COLO668 (cell line): Measurements from ENCODE around the gene ALDH16A1.
A peak's percentile ranks its signal among the peaks of the same experiment; 100 is the strongest.

Source experiments
- DNase-seq: peaks from one replicate; lab custom pipeline; 2025; ENCODE audit not compliant: unreplicated experiment; lab: John Stamatoyannopoulos, UW

Gene ALDH16A1

DNA sequence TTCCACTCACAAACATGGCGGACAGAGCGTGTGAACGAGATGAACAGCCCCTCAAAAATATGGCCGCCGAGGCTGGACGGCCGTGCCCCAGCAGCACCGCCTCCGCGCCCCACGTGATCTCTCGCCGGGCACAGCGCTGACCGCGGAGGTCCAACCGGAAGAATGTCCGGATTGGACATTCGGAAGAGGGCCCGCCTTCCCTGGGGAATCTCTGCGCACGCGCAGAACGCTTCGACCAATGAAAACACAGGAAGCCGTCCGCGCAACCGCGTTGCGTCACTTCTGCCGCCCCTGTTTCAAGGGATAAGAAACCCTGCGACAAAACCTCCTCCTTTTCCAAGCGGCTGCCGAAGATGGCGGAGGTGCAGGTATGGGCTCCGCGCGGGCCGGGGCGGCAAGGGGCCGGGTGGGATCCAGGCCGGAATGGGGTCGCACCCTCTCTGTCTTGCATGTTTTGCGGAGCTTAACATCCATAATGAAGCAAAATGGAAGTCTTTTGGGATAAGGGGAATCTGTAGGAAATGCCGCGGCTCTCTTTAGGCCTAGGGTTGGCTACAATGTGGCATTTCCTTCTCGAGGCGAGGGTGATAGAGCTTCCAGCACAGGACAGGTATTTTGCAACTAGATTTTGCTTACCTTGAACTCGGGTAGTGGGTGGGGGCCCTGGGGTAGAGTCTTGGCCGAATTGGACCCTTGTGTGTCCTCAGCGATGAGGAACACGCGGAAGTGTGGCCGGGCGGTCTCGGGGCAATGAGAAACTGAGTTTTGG lies 34.4 kb downstream of the ALDH16A1 start, which contains the start of gene RPL13A:
TSS of gene RPL13A (plus strand) at position 332 of the 769 bp plus-strand sequence. CDS start at position 354, 22 bp downstream.
- DNase-seq = peak; percentile 99

DNA sequence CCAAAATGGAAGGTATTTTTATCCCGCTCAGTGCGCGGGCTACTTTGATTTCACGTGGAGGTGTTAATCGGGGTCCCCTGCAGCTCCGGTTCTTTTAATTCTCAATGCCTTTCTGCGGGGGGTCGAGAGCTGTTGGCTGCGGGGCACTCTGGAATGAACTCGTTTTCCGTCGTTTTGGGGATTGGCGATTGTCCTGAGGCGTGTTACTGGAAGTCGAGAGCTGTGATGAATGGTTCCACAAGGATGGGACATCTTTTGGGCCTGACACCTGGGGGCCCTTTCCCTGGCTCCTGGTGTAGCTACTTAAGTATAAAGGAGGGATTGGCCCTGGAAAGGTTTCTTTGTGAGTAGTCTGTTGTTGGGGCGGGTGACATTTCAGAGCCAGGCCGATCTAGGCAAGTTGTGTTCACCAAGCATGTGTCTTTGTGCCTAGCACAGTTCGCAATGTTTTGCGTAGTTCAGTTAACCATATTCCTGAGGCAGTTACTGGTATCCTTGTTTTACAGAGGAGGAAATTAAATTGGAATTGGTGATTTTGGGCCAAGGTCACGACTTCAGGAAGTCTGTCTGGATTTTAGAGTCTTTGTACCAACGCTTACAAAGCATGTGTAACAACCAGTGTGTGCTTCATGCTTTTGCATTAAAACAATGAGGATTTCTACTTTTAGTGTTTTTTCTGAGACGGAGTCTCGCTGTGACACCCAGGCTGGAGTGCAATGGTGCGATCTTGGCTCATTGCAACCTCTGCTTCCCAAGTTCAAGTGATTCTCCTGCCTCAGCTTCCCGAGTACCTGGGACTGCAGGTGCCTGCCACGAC lies 35.2 kb downstream of the ALDH16A1 start:
- DNase-seq = no peak

DNA sequence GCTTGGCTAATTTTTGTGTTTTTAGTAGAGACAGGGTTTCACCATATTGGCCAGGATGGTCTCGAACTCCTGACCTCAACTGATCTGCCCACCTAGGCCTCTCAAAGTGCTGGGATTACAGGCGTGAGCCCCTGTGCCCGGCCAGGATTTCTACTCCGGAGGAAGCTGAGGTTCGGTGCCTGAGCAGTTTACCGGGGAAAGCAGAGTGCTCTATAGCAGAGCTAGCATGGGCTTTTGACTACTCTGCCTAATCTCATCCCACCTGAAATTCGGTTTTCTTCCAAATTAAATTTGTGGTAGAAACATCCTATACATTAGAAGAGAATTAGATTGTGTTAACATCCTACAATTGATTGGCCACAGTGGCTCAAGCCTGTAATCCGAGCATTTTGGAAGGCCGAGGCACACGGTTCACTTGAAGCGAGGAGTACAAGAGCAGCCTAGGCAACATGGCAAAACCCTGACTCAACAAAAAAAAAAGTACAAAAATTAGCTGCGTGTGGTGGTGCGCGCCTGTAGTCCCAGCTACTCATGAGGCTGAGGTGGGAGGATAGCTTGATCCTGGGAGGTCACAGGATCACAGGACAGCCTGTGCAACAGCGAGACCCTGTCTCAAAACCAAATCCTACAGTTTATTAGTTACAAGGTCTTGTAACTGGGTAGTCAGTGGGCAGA lies 36.0 kb downstream of the ALDH16A1 start:
- no peak for DNase-seq

DNA sequence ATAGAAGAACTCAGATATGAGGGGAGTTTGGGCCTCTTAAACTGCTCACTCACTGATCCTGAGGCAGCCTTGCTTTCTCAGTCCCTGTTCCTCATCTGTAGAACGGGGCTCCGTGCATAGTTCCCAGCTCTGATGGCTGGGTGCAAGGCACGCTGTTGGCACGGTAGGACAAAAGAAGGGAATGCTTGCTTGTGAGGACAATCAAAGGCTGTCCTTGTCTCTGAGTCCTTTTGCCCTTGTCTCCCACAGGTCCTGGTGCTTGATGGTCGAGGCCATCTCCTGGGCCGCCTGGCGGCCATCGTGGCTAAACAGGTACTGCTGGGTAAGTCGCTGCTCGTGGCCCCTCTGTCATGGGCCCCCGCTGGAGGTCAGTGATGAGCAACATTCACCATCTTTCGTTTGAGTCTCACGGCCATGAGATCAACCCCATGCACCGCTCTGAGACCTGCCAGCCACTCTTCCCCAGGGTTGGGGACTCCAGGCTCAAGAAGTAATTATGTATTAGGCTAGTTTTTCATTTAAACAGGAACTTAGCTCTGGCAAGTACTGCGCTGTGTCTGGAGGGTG lies 36.7 kb downstream of the ALDH16A1 start:
- DNase-seq = no peak

DNA sequence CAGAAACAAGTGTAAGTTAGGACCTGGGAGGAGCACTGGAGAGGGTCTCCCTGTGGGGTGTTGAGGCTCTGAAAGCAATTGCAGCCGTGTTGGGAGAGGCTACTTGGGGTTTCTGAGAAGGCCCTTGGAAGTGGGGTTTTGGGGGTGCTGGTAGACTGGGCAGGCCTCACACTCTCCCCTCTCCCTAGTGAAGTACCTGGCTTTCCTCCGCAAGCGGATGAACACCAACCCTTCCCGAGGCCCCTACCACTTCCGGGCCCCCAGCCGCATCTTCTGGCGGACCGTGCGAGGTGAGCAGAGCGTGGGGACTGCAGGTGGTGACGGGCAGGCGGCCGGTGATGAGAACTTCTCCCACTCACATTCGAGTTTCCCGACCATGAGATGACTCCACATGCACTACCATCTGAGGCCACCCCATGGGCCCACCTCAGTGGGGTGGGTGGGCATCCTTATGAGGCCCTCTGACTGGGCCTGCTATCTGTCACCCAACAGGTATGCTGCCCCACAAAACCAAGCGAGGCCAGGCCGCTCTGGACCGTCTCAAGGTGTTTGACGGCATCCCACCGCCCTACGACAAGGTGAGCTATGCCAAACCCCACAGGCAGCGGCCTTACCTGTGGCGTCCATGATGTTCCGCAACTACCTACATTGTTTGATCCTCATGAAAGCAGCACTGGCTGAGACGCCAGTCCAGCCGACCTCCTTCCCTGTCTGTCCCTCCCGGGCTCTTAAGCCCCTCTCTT lies 37.4 kb downstream of the ALDH16A1 start:
- DNase-seq = no peak

DNA sequence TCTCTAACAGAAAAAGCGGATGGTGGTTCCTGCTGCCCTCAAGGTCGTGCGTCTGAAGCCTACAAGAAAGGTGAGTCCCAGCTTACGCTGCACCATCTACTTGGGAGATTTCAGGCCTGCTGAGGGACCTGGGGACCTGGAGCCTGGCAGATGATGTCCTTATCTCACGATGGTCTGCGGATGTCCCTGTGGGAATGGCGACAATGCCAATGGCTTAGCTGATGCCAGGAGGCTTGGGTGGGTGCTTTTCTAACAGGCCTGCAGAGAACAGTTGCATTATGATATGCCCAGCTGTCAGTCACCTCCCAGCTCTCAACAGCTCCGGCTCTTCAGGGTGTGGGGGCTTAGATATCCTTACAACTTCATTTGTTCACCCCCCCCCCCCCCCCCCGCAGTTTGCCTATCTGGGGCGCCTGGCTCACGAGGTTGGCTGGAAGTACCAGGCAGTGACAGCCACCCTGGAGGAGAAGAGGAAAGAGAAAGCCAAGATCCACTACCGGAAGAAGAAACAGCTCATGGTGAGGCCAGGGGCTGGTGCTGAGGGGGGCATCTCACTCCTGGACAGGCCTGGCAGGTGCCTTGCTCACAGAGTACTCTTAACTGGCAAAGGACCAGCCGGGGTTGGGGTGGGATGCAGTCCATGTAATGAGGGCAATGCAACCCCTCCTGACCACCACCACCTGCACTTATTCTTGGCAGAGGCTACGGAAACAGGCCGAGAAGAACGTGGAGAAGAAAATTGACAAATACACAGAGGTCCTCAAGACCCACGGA lies 38.2 kb downstream of the ALDH16A1 start:
- no peak for DNase-seq

DNA sequence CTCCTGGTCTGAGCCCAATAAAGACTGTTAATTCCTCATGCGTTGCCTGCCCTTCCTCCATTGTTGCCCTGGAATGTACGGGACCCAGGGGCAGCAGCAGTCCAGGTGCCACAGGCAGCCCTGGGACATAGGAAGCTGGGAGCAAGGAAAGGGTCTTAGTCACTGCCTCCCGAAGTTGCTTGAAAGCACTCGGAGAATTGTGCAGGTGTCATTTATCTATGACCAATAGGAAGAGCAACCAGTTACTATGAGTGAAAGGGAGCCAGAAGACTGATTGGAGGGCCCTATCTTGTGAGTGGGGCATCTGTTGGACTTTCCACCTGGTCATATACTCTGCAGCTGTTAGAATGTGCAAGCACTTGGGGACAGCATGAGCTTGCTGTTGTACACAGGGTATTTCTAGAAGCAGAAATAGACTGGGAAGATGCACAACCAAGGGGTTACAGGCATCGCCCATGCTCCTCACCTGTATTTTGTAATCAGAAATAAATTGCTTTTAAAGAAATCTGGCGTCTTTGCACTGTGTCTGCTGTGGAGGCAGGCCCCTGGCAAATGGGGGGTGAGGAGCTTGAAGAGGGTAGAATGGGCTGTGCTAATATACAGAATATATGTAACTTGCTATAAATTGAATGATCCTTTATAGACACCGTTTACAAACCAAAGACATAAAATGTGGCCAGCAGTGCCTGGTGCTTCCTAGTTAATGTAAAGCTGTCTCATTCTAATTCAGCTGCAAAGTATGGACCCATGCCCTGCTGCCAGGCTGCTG lies 39.0 kb downstream of the ALDH16A1 start:
- no peak for DNase-seq

DNA sequence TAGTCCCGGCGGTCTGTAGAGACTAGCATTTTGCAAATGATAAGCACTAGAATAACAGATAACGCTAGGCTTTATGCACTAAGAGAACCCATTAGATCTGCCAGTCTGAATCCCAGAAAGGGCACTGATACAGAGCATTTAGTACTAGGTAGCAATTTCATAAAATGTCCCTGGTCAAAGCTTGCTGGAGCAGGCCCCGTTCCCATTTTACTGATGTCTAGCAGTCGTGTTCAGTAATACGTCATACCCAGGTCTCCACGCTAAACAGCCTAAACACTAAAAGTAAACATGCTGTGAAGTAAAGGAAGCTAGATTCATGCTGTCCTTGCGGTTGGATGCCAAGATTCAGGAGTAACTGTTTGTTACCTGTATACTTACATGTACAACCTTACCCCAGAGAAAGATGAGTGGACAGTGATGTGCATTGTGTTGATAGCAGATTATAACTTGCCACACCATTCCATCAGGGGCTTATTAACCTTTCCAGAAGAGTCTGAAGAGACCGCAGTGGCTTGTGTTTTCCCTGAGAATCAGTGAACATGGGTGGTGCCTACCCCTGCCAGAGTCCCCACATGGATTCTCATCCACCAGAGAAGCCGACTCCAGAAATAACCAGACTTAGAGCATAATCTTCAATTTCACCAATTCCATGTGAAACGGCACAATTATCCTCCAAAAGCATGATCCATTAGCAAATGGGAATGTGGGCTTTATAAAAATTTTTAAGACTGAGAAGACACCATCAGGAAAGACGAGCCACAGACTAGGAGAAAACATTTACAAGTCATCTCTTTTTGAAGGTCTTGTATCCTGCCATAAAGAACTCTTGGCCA lies 39.8 kb downstream of the ALDH16A1 start:
- no peak for DNase-seq

DNA sequence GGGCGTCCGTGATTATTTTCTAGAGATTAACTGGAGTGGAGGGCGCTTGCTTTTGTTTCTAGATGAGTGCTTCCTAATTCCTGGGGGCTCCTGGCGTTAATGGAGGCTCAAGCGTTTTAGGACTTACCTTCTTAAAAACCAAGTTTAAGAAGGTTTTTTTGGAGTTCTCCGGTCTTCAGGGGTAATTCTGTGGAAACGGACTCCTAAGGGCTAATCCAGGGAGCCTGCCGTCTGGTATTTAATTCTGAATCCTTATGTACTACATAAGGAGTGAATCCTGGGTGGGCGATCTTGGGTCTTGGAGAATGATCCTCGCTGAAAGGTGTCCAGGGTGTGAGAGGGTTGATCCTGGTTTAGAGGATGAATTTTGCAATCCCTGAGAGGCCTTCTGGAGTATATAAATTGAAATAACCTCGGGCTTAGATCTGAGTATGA lies 43.6 kb downstream of the ALDH16A1 start:
- no peak for DNase-seq

DNA sequence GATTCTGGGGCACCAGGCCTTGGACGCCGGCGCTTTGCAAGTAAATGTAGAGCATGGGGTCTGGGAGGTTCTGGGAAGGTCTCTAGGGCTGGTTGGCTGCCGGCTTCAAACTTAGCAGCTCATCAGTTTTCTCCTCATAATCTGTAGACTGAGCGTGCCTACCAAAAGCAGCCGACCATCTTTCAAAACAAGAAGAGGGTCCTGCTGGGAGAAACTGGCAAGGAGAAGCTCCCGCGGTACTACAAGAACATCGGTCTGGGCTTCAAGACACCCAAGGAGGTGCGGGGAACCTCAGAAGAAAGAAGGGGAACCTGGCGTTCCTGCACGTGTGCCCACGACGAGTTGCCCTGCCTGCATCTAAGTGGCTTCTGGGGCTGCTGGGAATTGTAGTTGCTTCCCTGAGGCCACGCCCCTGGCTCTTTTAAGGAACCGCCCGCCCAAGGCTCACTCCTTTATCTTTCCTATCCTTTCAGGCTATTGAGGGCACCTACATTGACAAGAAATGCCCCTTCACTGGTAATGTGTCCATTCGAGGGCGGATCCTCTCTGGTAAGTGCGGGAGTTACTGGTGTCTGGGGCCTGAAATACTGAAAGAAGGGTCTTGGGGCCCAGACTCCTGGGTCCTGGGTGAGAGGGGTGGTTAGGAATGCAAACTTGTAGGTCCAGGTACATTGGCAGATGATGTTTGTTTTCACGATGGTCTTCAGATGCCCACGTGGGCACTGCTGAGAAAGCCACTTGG lies 44.2 kb downstream of the ALDH16A1 start:
- peak; percentile 57 for DNase-seq

DNA sequence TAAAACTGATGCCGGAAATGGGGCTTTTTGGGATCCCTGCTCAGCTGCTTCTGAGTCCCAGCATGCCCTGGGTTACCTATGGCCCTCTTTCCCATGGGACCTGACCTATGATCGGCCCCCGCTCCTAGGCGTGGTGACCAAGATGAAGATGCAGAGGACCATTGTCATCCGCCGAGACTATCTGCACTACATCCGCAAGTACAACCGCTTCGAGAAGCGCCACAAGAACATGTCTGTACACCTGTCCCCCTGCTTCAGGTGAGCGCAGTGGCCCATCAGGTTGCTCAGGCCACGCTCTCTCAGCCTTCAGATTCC lies 44.7 kb downstream of the ALDH16A1 start:
- no peak for DNase-seq

DNA sequence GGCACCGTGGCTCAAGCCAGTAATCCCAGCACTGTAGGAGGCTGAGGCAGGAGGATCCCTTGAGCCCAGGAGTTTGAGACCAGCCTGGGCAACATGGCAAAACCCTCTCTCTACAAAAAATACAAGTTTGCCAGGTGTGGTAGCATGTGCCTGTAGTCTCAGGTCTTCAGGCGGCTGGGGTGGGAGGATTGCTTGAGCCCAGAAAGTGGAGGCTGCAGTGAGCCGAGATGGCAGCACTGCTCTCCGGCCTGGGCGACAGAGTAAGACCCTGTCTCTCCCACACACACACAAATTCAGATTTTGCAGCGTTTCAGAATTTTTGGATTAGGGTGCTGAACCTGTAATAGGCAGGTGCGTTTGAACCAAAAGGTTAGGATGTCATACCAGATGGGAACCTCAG lies 45.5 kb downstream of the ALDH16A1 start:
- DNase-seq = no peak

DNA sequence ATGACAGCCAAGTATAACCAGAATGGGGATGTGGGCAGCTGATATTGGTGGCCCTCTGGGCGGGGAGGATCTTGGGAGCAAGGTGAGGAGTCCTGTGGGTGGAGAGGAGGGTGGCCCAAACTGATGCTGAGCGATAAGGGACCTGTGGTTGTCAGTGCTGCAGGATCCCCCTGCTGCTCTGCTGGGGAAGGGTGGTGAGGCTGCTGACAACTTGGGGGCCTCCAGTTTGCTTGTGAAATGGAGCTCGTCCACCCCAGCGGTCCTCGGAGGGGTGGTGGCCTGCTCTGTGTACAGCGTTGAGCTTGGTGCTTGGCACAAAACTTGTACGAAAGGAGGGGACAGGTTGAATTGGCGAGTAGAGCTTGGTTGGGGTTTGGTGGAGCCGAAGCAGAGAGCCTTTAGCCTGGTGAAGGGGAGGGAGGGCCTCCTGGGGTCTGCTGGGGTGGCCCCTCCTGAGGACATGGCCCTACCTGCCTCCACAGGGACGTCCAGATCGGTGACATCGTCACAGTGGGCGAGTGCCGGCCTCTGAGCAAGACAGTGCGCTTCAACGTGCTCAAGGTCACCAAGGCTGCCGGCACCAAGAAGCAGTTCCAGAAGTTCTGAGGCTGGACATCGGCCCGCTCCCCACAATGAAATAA lies 46.1 kb downstream of the ALDH16A1 start:
- no peak for DNase-seq

DNA sequence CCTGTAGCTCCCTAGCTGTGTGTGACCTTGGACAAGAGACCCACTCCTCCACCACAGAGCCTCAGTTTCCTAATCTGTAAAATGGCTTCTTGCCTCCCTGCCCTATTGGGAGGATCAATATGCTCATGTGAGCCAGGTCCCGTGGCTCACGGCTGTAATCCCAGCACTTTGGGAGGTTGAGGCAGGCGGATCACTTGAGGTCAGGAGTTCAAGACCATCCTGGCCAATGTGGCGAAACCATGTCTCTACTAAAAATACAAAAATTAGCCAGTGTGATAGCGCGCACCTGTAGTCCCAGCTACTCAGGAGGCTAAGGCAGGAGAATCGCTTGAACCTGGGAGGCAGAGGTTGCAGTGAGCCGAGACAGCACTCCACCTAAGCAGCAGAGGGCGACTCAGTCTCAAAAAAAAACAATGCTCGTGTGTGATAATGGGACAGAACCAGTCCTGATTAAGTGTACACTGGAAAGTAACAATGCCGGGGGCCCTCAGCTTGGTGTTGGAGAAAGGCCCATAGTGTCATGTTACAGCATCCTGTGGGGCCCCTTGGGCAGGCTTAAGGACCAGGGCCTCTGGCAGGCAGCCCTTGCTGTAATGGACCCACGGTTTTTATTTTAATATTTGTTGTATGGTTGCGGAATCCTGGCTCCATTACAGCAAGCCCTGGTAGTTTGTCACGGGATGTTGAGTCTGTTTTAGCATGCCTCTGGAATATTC lies 50.0 kb downstream of the ALDH16A1 start:
- peak; percentile 63 for DNase-seq

DNA sequence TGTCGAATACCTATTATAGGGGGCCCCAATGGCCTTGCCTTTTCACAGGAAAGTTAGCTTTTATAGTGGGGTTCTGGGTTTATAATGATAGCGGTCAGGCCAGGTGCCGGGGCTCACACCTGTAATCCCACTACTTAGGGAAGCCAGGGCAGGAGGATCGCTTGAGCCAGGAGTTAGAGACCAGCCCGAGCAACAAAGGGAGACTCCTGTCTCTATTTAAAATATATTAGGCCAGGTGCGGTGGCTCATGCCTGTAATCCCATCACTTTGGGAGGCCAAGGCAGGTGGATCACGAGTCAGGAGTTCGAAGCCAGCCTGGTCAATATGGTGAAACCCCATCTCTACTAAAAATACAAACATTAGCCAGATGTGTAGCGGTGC lies 50.5 kb downstream of the ALDH16A1 start:
- DNase-seq = no peak

DNA sequence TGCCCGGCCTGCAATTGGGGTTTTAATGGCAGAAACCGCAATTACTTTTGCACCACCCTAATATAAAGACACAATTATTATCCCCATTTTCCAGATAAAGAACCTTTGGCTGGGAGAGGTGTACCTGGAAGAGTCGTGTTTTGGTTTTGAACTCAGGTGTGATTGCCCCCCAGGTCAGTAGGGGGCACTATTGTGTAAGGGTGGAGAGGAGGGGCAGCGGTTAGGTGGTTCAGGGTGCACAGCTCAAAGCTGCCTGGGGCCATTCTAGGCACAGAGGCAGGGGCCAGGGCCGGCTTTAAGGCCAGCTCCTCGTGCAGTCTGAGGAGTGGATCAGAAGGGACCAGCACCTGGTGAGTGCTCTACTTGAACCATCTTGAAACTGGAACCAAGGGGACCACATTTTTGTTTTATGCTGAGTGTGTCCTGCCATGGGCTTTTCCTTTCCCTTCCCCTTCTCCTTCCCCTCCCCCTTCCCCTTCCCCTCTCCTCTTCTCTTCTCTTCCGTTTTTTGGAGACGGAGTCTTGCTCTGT lies 53.6 kb downstream of the ALDH16A1 start:
- DNase-seq = peak; percentile 67
